Naive thymus-derived CD8-positive, alpha-beta T cell (primary cell): Measurements from ENCODE around the gene AGBL2. TPM values are rescaled to one million over a fixed set of nuclear protein-coding genes. Genes with fewer than 3 reads are reported as not detected.
A peak's percentile ranks its signal among the peaks of the same experiment; 100 is the strongest.

Source experiments
- ATAC-seq, 2 donors: fragments of 150-1000 bp; cut with Tn5 transposase in 1 of 2; sonication (Bioruptor Pico), chemical (Tn5 transposase) in 1 of 2; 1 replicate in 1 of 2; 2 replicates in 1 of 2; pipeline ENCODE4 v1.10.0; 2021; ENCODE audit warnings: mild to moderate bottlenecking in 2 of 2, moderate library complexity in 2 of 2
- POLR2A ChIA-PET: fragments of 350-600 bp; sonication (Branson Sonifier 250); formaldehyde crosslinking; loops from one replicate; lab custom pipeline; 2021; ENCODE audit warnings: antibody characterized with exemption; lab: Charles Lee
- DNase-seq, 10 donors: peaks; one replicate each; pipeline versions ENCODE4 v3.0.0 to v3.0.0-alpha.2; 2020 to 2022
- H3K27ac Mint-ChIP-seq, 10 donors: one replicate each; pipeline ENCODE4 v1.8.0; 2020 to 2022; ENCODE audit warnings: mild to moderate bottlenecking in 10 of 10, mixed read lengths in 10 of 10, moderate library complexity in 4 of 10, inconsistent platforms in 1 of 10
- H3K27me3 Mint-ChIP-seq, 5 donors: one replicate each; pipeline ENCODE4 v1.8.0; 2021 to 2022; ENCODE audit warnings: mixed read lengths in 5 of 5
- H3K36me3 Mint-ChIP-seq, 3 donors: one replicate each; pipeline ENCODE4 v1.8.0; 2020 to 2022; ENCODE audit warnings: mixed read lengths in 3 of 3, mild to moderate bottlenecking in 2 of 3, inconsistent platforms in 1 of 3
- H3K4me1 Mint-ChIP-seq, 4 donors: one replicate each; pipeline ENCODE4 v1.8.0; 2021 to 2022; ENCODE audit warnings: mixed read lengths in 4 of 4
- H3K4me3 Mint-ChIP-seq, 10 donors: one replicate each; pipeline ENCODE4 v1.8.0; 2020 to 2022; ENCODE audit warnings: mild to moderate bottlenecking in 10 of 10, mixed read lengths in 10 of 10, moderate library complexity in 6 of 10, inconsistent platforms in 1 of 10
- H3K9me3 Mint-ChIP-seq, 9 donors: one replicate each; pipeline ENCODE4 v1.8.0; 2020 to 2022; ENCODE audit warnings: mixed read lengths in 9 of 9, mild to moderate bottlenecking in 3 of 9, inconsistent platforms in 1 of 9, moderate library complexity in 1 of 9
- polyA plus RNA-seq, 3 donors: library from polyadenylated mRNA; unstranded; fragments of 300-500 nt; fragmentation: Illumina TruSeq; gene quantifications; one replicate each; pipeline ENCODE4 v1.2.3, GENCODE V29; 2021
- total RNA-seq, 8 experiments: library from RNA in 2 of 8; stranded (reverse) in 2 of 8; gene quantifications; one replicate each; pipeline ENCODE4 v1.2.3 and lab custom pipeline; 2021 to 2026

The AGBL2 gene
- total and polyA plus RNA-seq, 5 experiments from 2014 or later = 1.5 to 12.1 (median 2.9) TPM

- DNase-seq = no peak
- peaks cover 4 to 74% (median 7%) of the 10 kb centered on the region in 3 donors for H3K36me3 Mint-ChIP-seq
- POLR2A ChIA-PET = interaction anchor here (0.6 kb wide), 1 partner anchor 38 kb away, joined by 3 read pairs; no protein-coding TSS in a partner anchor
- no peak overlapping the region for H3K4me3 Mint-ChIP-seq
- H3K9me3 Mint-ChIP-seq = no peaks in the 10 kb centered on the region
- no peak for ATAC-seq
- H3K4me1 Mint-ChIP-seq = peaks cover 0 to 4% (median 0%) of the 10 kb centered on the region in 4 donors
- H3K27ac Mint-ChIP-seq = peak overlapping the region in 1 of 10 donors; percentile 34
- no peaks in the 10 kb centered on the region for H3K27me3 Mint-ChIP-seq
These were observed 94.3 kb downstream of the AGBL2 start for GRCh38 chr11:47620836-47621378.

GRCh38 chr11:47617417-47617809 lies 97.8 kb downstream of the AGBL2 start:
- H3K4me1 Mint-ChIP-seq = peaks cover 0 to 5% (median 0%) of the 10 kb centered on the region in 4 donors
- peaks cover 0 to 51% (median 2%) of the 10 kb centered on the region in 3 donors for H3K36me3 Mint-ChIP-seq
- no peak overlapping the region for H3K27ac Mint-ChIP-seq
- DNase-seq (no peak), ATAC-seq (no peak)
- no peaks in the 10 kb centered on the region for H3K27me3 Mint-ChIP-seq
- H3K4me3 Mint-ChIP-seq = no peak overlapping the region
- POLR2A ChIA-PET = no interaction called here
- no peaks in the 10 kb centered on the region for H3K9me3 Mint-ChIP-seq

GRCh38 chr11:47616726-47617416 lies 98.3 kb downstream of the AGBL2 start:
- DNase-seq (peak in 1 of 10 donors; percentile 6), ATAC-seq (no peak)
- POLR2A ChIA-PET = interaction anchor here (0.7 to 0.8 kb wide), 2 partner anchors 16 to 347 kb away, joined by 3 to 4 read pairs; partner anchors contain the start of gene MADD
- peaks cover 0 to 5% (median 0%) of the 10 kb centered on the region in 4 donors for H3K4me1 Mint-ChIP-seq
- no peak overlapping the region for H3K27ac Mint-ChIP-seq
- no peak overlapping the region for H3K4me3 Mint-ChIP-seq
- H3K27me3 Mint-ChIP-seq = no peaks in the 10 kb centered on the region
- no peaks in the 10 kb centered on the region for H3K9me3 Mint-ChIP-seq
- H3K36me3 Mint-ChIP-seq = peaks cover 0 to 46% (median 2%) of the 10 kb centered on the region in 3 donors

- H3K4me3 Mint-ChIP-seq = no peak overlapping the region
- H3K27me3 Mint-ChIP-seq = no peaks in the 10 kb centered on the region
- POLR2A ChIA-PET = interaction anchor here (0.6 kb wide), 1 partner anchor 69 kb away, joined by 6 read pairs; no protein-coding TSS in a partner anchor
- H3K27ac Mint-ChIP-seq = peak overlapping the region in 2 of 10 donors; percentile 25 to 29
- peaks cover 0 to 41% (median 0%) of the 10 kb centered on the region in 3 donors for H3K36me3 Mint-ChIP-seq
- H3K9me3 Mint-ChIP-seq = no peaks in the 10 kb centered on the region
- ATAC-seq = no peak
- peaks cover 0 to 12% (median 0%) of the 10 kb centered on the region in 4 donors for H3K4me1 Mint-ChIP-seq
- no peak for DNase-seq
These were observed 99.9 kb downstream of the AGBL2 start for GRCh38 chr11:47615249-47615648.

GRCh38 chr11:47611348-47611794 lies 103.8 kb downstream of the AGBL2 start:
- no peaks in the 10 kb centered on the region for H3K27me3 Mint-ChIP-seq
- H3K27ac Mint-ChIP-seq = peak overlapping the region in 2 of 10 donors; percentile 3 to 13
- no peaks in the 10 kb centered on the region for H3K9me3 Mint-ChIP-seq
- ATAC-seq (no peak), DNase-seq (no peak)
- H3K4me1 Mint-ChIP-seq = peaks cover 0 to 12% (median 0%) of the 10 kb centered on the region in 4 donors
- no peak overlapping the region for H3K4me3 Mint-ChIP-seq
- POLR2A ChIA-PET = no interaction called here
- peaks cover 0 to 19% (median 0%) of the 10 kb centered on the region in 3 donors for H3K36me3 Mint-ChIP-seq

- Mint-ChIP-seq H3K36me3 (peaks cover 0 to 24% (median 0%) of the 10 kb centered on the region in 3 donors), H3K27ac (peak overlapping the region in 4 of 10 donors; percentile 38 to 83 (median 46)), H3K27me3 (no peaks in the 10 kb centered on the region), H3K9me3 (no peaks in the 10 kb centered on the region), H3K4me3 (no peak overlapping the region), H3K4me1 (peaks cover 0 to 7% (median 0%) of the 10 kb centered on the region in 4 donors)
- POLR2A ChIA-PET = no interaction called here
- no peak for ATAC-seq
- DNase-seq = no peak
These were observed 105.5 kb downstream of the AGBL2 start for GRCh38 chr11:47609675-47610074.

Other genes starting within 250 kb of the AGBL2 start
- 100 to 1,000 TPM; 133 to 138 TPM for gene CELF1, start 162.2 kb downstream of the AGBL2 start, total RNA-seq
- 10 to 100 TPM; 45.3 to 79.3 (median 55.3) TPM for gene CELF1, start 162.2 kb downstream of the AGBL2 start, polyA plus RNA-seq
- gene PTPMT1, start 149.8 kb downstream of the AGBL2 start, total RNA-seq = 10 to 100 TPM; 19.1 to 22.2 TPM
- gene PTPMT1, start 149.8 kb downstream of the AGBL2 start, polyA plus RNA-seq = 10 to 100 TPM; 58.7 to 73.3 (median 71.0) TPM
- gene KBTBD4, start 136.4 kb downstream of the AGBL2 start, total RNA-seq = 10 to 100 TPM; 26.1 to 29.1 TPM
- gene KBTBD4, start 136.4 kb downstream of the AGBL2 start, polyA plus RNA-seq = 10 to 100 TPM; 44.3 to 45.1 (median 44.3) TPM
- gene NDUFS3, start 136.3 kb downstream of the AGBL2 start, total RNA-seq = 100 to 1,000 TPM; 100 to 106 TPM
- gene NDUFS3, start 136.3 kb downstream of the AGBL2 start, polyA plus RNA-seq = 100 to 1,000 TPM in 2 of 3 donors, 10 to 100 TPM in 1; 92.0 to 109 (median 101) TPM
- gene FAM180B, start 128.7 kb downstream of the AGBL2 start, total RNA-seq = under 1 TPM in 1 of 2 experiments, not detected in 1; 0.26 TPM
- not detected for gene FAM180B, start 128.7 kb downstream of the AGBL2 start, polyA plus RNA-seq
- 1 to 10 TPM in 1 of 2 experiments, under 1 TPM in 1; 0.91 to 1.2 TPM for gene C1QTNF4, start 121.0 kb downstream of the AGBL2 start, total RNA-seq
- gene C1QTNF4, start 121.0 kb downstream of the AGBL2 start, polyA plus RNA-seq = under 1 TPM in 1 of 3 donors, not detected in 2; 0.22 TPM
- 10 to 100 TPM; 21.7 to 22.9 TPM for gene MTCH2, start 72.8 kb downstream of the AGBL2 start, total RNA-seq
- 10 to 100 TPM; 54.2 to 67.0 (median 62.3) TPM for gene MTCH2, start 72.8 kb downstream of the AGBL2 start, polyA plus RNA-seq
- gene FNBP4, start 52.0 kb upstream of the AGBL2 start, total RNA-seq = 100 to 1,000 TPM; 304 to 316 TPM
- 10 to 100 TPM; 40.4 to 49.4 (median 43.3) TPM for gene FNBP4, start 52.0 kb upstream of the AGBL2 start, polyA plus RNA-seq
- gene NUP160, start 133.0 kb upstream of the AGBL2 start, total RNA-seq = 10 to 100 TPM; 67.0 to 71.7 TPM
- gene NUP160, start 133.0 kb upstream of the AGBL2 start, polyA plus RNA-seq = 10 to 100 TPM; 24.0 to 30.8 (median 25.7) TPM